ENCODE data around the gene CEP89.
"Not testable (repeated sequence)": the region's sequence is repeated elsewhere in the genome, so short reads cannot be mapped to it uniquely, and the experiment has no call there.

The CEP89 gene

GRCh38 chr19:32889137-32889934 is 82.4 kb downstream of the CEP89 start:
- no peak overlapping the region for H3K27ac Mint-ChIP-seq
- H3K27me3 Mint-ChIP-seq (ENCODE audit: low read depth): no peaks in the 10 kb centered on the region
- no peaks in the 10 kb centered on the region for H3K4me1 Mint-ChIP-seq
- TF ChIP-seq CTCF (IDR thresholded peaks at IDR 0.05; ENCODE audit: unreplicated experiment in 3 of 3): no peak
- H3K9me3 Mint-ChIP-seq: peaks cover 26% of the 10 kb centered on the region
- H3K4me3 Mint-ChIP-seq: no peak overlapping the region
- peaks cover 60% of the 10 kb centered on the region for H3K36me3 Mint-ChIP-seq (ENCODE audit: low read depth)

GRCh38 chr19:32887572-32888215 is 84.1 kb downstream of the CEP89 start:
- H3K9me3 Mint-ChIP-seq: peaks cover 11% of the 10 kb centered on the region
- no peak overlapping the region for H3K4me3 Mint-ChIP-seq
- H3K27ac Mint-ChIP-seq: no peak overlapping the region
- H3K36me3 Mint-ChIP-seq (ENCODE audit: low read depth): peaks cover 50% of the 10 kb centered on the region
- no peak for TF ChIP-seq CTCF (IDR thresholded peaks at IDR 0.05; ENCODE audit: unreplicated experiment in 3 of 3)
- no peaks in the 10 kb centered on the region for H3K27me3 Mint-ChIP-seq (ENCODE audit: low read depth)
- no peaks in the 10 kb centered on the region for H3K4me1 Mint-ChIP-seq

DNA sequence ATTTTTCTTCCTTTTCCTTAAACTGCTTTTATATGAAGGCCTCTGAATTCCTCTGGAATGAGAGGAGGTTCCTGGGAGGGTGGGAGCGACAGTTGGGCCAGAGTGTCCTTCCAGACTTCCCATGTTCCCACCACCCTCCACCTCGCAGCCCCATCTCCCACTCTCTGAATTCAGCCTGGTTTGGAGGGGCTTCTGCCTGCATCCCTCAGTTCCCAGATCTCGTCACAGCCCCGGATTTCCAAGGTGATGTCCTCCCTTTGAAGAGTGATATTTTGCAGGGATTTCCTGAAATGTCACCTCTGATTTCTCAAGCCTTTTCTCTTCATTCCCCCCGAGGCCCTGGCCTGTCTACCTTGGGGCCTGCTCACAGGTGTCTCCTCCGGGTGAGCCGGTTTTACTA is 85.5 kb downstream of the CEP89 start:
- TF ChIP-seq CTCF (IDR thresholded peaks at IDR 0.05; ENCODE audit: unreplicated experiment in 3 of 3): no peak
- Mint-ChIP-seq H3K36me3 (ENCODE audit: low read depth) (peaks cover 40% of the 10 kb centered on the region), H3K27ac (no peak overlapping the region), H3K9me3 (peaks cover 1% of the 10 kb centered on the region), H3K4me1 (no peaks in the 10 kb centered on the region), H3K27me3 (ENCODE audit: low read depth) (no peaks in the 10 kb centered on the region), H3K4me3 (no peak overlapping the region)

- not testable (repeated sequence) for H3K4me3 Mint-ChIP-seq; H3K9me3 Mint-ChIP-seq; H3K27me3 Mint-ChIP-seq (ENCODE audit: low read depth); H3K27ac Mint-ChIP-seq; H3K4me1 Mint-ChIP-seq
- H3K36me3 Mint-ChIP-seq (ENCODE audit: low read depth): peaks cover 39% of the 10 kb centered on the region
Observed at GRCh38 chr19:32885255-32885654, 86.5 kb downstream of the CEP89 start.

DNA sequence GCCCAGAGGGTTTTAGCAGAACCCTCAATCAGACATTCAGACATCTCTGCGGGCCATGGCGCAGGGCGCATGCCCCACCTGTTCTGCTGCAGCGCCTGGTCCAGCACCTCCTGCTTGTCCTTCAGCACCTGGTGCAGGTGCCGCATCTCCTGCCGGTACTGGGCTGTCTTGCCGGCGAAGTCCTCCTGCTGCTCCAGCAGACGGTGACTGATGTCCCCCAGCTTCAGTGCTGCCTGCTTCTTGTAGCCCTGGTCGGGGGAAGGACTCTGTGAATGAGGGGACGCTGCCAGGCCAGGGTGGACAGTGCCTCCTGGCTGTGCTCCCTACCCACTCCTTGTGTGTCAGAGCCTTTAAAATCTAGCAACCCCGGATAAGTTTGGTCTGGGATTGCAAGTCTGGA is 90.0 kb downstream of the CEP89 start:
- Mint-ChIP-seq H3K27ac (no peak overlapping the region), H3K4me3 (no peak overlapping the region), H3K27me3 (ENCODE audit: low read depth) (no peaks in the 10 kb centered on the region), H3K36me3 (ENCODE audit: low read depth) (peaks cover 34% of the 10 kb centered on the region), H3K9me3 (no peaks in the 10 kb centered on the region), H3K4me1 (no peaks in the 10 kb centered on the region)
- TF ChIP-seq CTCF (IDR thresholded peaks at IDR 0.05; ENCODE audit: unreplicated experiment in 3 of 3): no peak

GRCh38 chr19:32880622-32881021 is 91.1 kb downstream of the CEP89 start:
- Mint-ChIP-seq H3K27me3 (ENCODE audit: low read depth) (no peaks in the 10 kb centered on the region), H3K36me3 (ENCODE audit: low read depth) (peaks cover 29% of the 10 kb centered on the region), H3K9me3 (no peaks in the 10 kb centered on the region), H3K4me3 (no peak overlapping the region), H3K27ac (no peak overlapping the region), H3K4me1 (no peaks in the 10 kb centered on the region)
- no peak for TF ChIP-seq CTCF (IDR thresholded peaks at IDR 0.05; ENCODE audit: unreplicated experiment in 3 of 3)
